ENCODE measurements around the gene CYP4F22. TPM values are rescaled to one million over a fixed set of nuclear protein-coding genes. Genes with fewer than 3 reads are reported as not detected.
A peak's percentile ranks its signal among the peaks of the same experiment; 100 is the strongest.

CYP4F22 gene
- polyA plus RNA-seq, 3 donors = 0.08 to 1.1 (median 0.33) TPM

DNA sequence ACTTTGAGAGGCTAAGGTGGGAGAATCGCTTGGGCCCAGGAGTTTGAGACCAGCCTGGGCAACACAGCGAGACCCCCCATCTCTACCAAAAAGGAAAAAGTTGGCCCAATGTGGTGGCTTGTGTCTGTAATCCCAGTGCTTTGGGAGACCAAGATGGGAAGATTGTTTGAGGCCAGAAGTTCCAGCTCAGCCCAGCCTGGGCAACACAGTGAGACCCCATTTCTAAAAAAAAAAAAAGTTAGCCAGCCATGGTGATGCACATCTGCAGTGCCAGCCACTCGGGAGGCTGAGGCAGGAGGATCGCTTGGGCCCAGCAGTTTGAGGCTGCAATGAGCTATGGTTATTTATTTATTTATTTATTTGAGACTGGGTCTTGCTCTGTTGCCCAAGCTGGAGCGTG is 41.3 kb downstream of the CYP4F22 start:
- Histone ChIP-seq H4K20me1 (ENCODE audit: insufficient read depth, low read length) (no peaks in the 10 kb centered on the region), H3K9me3 (replicated peaks in 1 of 2; ENCODE audit: control insufficient read depth in 1 of 2, insufficient read depth in 1 of 2, low read length in 2 of 2) (no peaks in the 10 kb centered on the region), H3K9ac (ENCODE audit: insufficient read depth, low read length, poor library complexity, severe bottlenecking) (no peak overlapping the region), H3K4me1 (ENCODE audit: control insufficient read depth in 1 of 2, insufficient read depth in 2 of 2, low read length in 2 of 2) (peaks cover 9 to 13% of the 10 kb centered on the region in 2 donors), H3K4me3 (replicated peaks in 1 of 3; ENCODE audit: low read depth in 2 of 3, low read length in 3 of 3) (no peak overlapping the region), H3K4me2 (replicated peaks; ENCODE audit: extremely low read depth, low read length, poor library complexity, severe bottlenecking) (no peak overlapping the region), H3K27ac (ENCODE audit: low read depth in 1 of 2, low read length in 2 of 2) (no peak overlapping the region), H3K36me3 (replicated peaks in 1 of 2; ENCODE audit: control insufficient read depth in 1 of 2, insufficient read depth in 2 of 2, low read length in 2 of 2) (no peaks in the 10 kb centered on the region), H2AFZ (ENCODE audit: insufficient read depth, low read depth, low read length, poor library complexity, severe bottlenecking) (no peak overlapping the region), H3K27me3 (ENCODE audit: control insufficient read depth in 2 of 2, insufficient read depth in 2 of 2, low read length in 2 of 2) (peaks cover 0 to 18% of the 10 kb centered on the region in 2 donors), H3K79me2 (ENCODE audit: insufficient read depth, low read length) (no peaks in the 10 kb centered on the region)
- H3K4me3 Mint-ChIP-seq = no peak overlapping the region
- peaks cover 20 to 27% (median 27%) of the 10 kb centered on the region in 3 donors for H3K27me3 Mint-ChIP-seq (ENCODE audit: low read depth in 3 of 3)
- TF ChIP-seq, protein P1, sequence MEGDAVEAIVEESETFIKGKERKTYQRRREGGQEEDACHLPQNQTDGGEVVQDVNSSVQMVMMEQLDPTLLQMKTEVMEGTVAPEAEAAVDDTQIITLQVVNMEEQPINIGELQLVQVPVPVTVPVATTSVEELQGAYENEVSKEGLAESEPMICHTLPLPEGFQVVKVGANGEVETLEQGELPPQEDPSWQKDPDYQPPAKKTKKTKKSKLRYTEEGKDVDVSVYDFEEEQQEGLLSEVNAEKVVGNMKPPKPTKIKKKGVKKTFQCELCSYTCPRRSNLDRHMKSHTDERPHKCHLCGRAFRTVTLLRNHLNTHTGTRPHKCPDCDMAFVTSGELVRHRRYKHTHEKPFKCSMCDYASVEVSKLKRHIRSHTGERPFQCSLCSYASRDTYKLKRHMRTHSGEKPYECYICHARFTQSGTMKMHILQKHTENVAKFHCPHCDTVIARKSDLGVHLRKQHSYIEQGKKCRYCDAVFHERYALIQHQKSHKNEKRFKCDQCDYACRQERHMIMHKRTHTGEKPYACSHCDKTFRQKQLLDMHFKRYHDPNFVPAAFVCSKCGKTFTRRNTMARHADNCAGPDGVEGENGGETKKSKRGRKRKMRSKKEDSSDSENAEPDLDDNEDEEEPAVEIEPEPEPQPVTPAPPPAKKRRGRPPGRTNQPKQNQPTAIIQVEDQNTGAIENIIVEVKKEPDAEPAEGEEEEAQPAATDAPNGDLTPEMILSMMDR (IDR thresholded peaks at IDR 0.05) = no peak
- intact Hi-C loops (cut with micrococcal nuclease) = no loop called here
- H3K27ac Mint-ChIP-seq = no peak overlapping the region
- WGBS (ENCODE audit: insufficient coverage) = no CpG with 5 or more reads among the region's 5 CpGs
- peaks cover 0 to 5% (median 2%) of the 10 kb centered on the region in 7 donors for H3K9me3 Mint-ChIP-seq
- H3K36me3 Mint-ChIP-seq = peaks cover 0 to 2% of the 10 kb centered on the region in 2 donors
- H3K4me1 Mint-ChIP-seq = peaks cover 9% of the 10 kb centered on the region
- DNase-seq = no peak

DNA sequence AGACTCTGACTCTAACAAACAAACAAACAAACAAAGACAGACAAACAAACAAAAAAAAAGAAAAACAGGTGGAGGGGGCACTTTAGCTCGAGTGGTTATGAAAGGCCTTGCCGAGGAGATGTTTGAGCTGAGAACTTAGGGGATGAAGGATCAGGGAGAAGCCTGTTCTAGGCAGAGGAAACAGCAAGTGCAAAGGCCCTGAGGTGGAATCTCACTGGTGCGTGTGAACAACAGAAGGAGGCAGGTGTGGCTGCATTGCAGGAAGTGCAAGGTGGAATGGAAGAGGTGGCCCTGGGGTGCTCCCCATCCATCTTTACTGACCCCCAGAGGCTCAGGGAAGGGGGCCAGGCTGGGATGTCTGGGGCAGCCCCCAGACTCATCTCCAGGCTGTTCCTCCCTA is 41.9 kb downstream of the CYP4F22 start:
- H3K27ac Mint-ChIP-seq = peak overlapping the region in 1 of 7 donors; percentile 7
- no peak overlapping the region for H3K4me2 ChIP-seq (replicated peaks; ENCODE audit: extremely low read depth, low read length, poor library complexity, severe bottlenecking)
- no peaks in the 10 kb centered on the region for H3K79me2 ChIP-seq (ENCODE audit: insufficient read depth, low read length)
- H4K20me1 ChIP-seq (ENCODE audit: insufficient read depth, low read length) = no peaks in the 10 kb centered on the region
- TF ChIP-seq, protein P1 (IDR thresholded peaks at IDR 0.05) = no peak
- 91% methylated on average over 2 of the region's 3 CpGs for WGBS (ENCODE audit: insufficient coverage)
- no peak for DNase-seq
- H3K4me1 Mint-ChIP-seq = peaks cover 12% of the 10 kb centered on the region
- no peak overlapping the region for H3K27ac ChIP-seq (ENCODE audit: low read depth in 1 of 2, low read length in 2 of 2)
- peak overlapping the region in 1 of 2 donors; percentile 89 for H3K4me3 Mint-ChIP-seq
- peaks cover 0 to 5% (median 2%) of the 10 kb centered on the region in 7 donors for H3K9me3 Mint-ChIP-seq
- H3K27me3 Mint-ChIP-seq (ENCODE audit: low read depth in 3 of 3) = peaks cover 25 to 32% (median 32%) of the 10 kb centered on the region in 3 donors
- H3K9ac ChIP-seq (ENCODE audit: insufficient read depth, low read length, poor library complexity, severe bottlenecking) = no peak overlapping the region
- peaks cover 0 to 19% of the 10 kb centered on the region in 2 donors for H3K27me3 ChIP-seq (ENCODE audit: control insufficient read depth in 2 of 2, insufficient read depth in 2 of 2, low read length in 2 of 2)
- no peaks in the 10 kb centered on the region for H3K36me3 ChIP-seq (replicated peaks in 1 of 2; ENCODE audit: control insufficient read depth in 1 of 2, insufficient read depth in 2 of 2, low read length in 2 of 2)
- no peak overlapping the region for H3K4me3 ChIP-seq (replicated peaks in 1 of 3; ENCODE audit: low read depth in 2 of 3, low read length in 3 of 3)
- no peak overlapping the region for H2AFZ ChIP-seq (ENCODE audit: insufficient read depth, low read depth, low read length, poor library complexity, severe bottlenecking)
- intact Hi-C loops (cut with micrococcal nuclease) = loop anchor here (5.0 to 10.0 kb wide), 5 partner anchors 68 to 675 kb away; partner anchors contain the start of genes PGLYRP2 (in 1 of the 2) and SYDE1 (in 1 of the 2)
- H3K36me3 Mint-ChIP-seq = peaks cover 0 to 2% of the 10 kb centered on the region in 2 donors
- H3K4me1 ChIP-seq (ENCODE audit: control insufficient read depth in 1 of 2, insufficient read depth in 2 of 2, low read length in 2 of 2) = peaks cover 9 to 18% of the 10 kb centered on the region in 2 donors
- H3K9me3 ChIP-seq (replicated peaks in 1 of 2; ENCODE audit: control insufficient read depth in 1 of 2, insufficient read depth in 1 of 2, low read length in 2 of 2) = no peaks in the 10 kb centered on the region

All from CD14-positive monocyte (primary cell).